ENCODE data around the gene VENTX. TPM values are rescaled to one million over a fixed set of nuclear protein-coding genes. Genes with fewer than 3 reads are reported as not detected.

Gene VENTX
- total and polyA plus RNA-seq, 10 of the 15 experiments (the other 5 are each of a cell fraction or from before 2014, with no cell fraction given): 0.05 TPM; not detected in 9

- intact Hi-C loops (cut with micrococcal nuclease; ENCODE audit: unreplicated experiment): no loop called here
- peak; percentile 5 for ATAC-seq
- peaks cover 33% of the 10 kb centered on the region for H3K4me1 ChIP-seq (ENCODE audit: control insufficient read depth, insufficient read depth, low read length)
Measured at GRCh38 chr10:133276100-133276434, 38.4 kb downstream of the VENTX start.

More at GRCh38 chr10:133276100-133276434, 38.4 kb downstream of the VENTX start:
- peak overlapping the region; percentile 90 for H3K4me2 ChIP-seq (ENCODE audit: control insufficient read depth, insufficient read depth)
- FAIRE-seq: no peak
- no peak for TF ChIP-seq E4F1 (IDR thresholded peaks at IDR 0.05; ENCODE audit: borderline replicate concordance, partially characterized antibody)
- TF ChIP-seq IKZF1 (conservative IDR thresholded peaks at IDR 0.05): 0 out of 2 replicates have a peak, but pooled peaks have one; percentile 21
- no peak for TF ChIP-seq ZNF24 (IDR thresholded peaks at IDR 0.05)
- no peak for TF ChIP-seq CEBPB (IDR thresholded peaks at IDR 0.05; ENCODE audit: borderline replicate concordance in 1 of 2, low read depth in 2 of 2, low read length in 2 of 2)
- no peak for TF ChIP-seq RUNX3 (IDR thresholded peaks at IDR 0.05; ENCODE audit: low read length)
- TF ChIP-seq CTCF (IDR thresholded peaks at IDR 0.05 in 2 of 3, conservative IDR thresholded peaks at IDR 0.05 in 1 of 3; ENCODE audit: control insufficient read depth in 2 of 3, extremely low read depth in 1 of 3, insufficient read depth in 1 of 3, low read depth in 3 of 3, low read length in 3 of 3): no peak
- no peak for TF ChIP-seq FOXK2 (IDR thresholded peaks at IDR 0.05)
- whole genome bisulfite sequencing (ENCODE audit: insufficient coverage, insufficient replicate concordance, low lambda C conversion rate, missing lambda C conversion rate): 2% methylated on average over 6 of the region's 6 CpGs
- peak overlapping the region; percentile 92 for H3K9ac ChIP-seq (ENCODE audit: control insufficient read depth, insufficient read depth, low read length)
- SMC1A ChIA-PET (ENCODE audit: uncharacterized antibody, unreplicated experiment): interaction anchor here (1.0 to 1.5 kb wide), 2 partner anchors 114 to 128 kb away, joined by 4 read pairs; no protein-coding TSS in a partner anchor
- peak overlapping the region; percentile 96 for H3K27ac ChIP-seq (ENCODE audit: control insufficient read depth, insufficient read depth)
- H3K27me3 ChIP-seq (replicated peaks in 1 of 2; ENCODE audit: control insufficient read depth in 2 of 2, insufficient read depth in 2 of 2, low read length in 1 of 2): no peaks in the 10 kb centered on the region
- H4K20me1 ChIP-seq (ENCODE audit: control insufficient read depth, insufficient read depth): no peaks in the 10 kb centered on the region; the same call in 1 of the 2 replicates
- RAD21 ChIA-PET (ENCODE audit: unreplicated experiment): interaction anchor here (1.4 to 2.4 kb wide), 2 partner anchors 15 to 19 kb away, joined by 3 to 9 read pairs; no protein-coding TSS in a partner anchor
- DNase-seq (ENCODE audit: low read depth, low spot score): no peak
- H2AFZ ChIP-seq (ENCODE audit: control insufficient read depth, low read depth, low read length): peak overlapping the region; percentile 48
- CTCF ChIA-PET: interaction anchor here (1.0 to 3.2 kb wide), 5 partner anchors 15 to 130 kb away, joined by 4 to 15 read pairs (median 5); no protein-coding TSS in a partner anchor
- H3K4me3 ChIP-seq: peak overlapping the region; percentile 94
- H3K36me3 ChIP-seq (ENCODE audit: control insufficient read depth in 2 of 2, insufficient read depth in 2 of 2, low read length in 1 of 2): peaks cover 5 to 21% of the 10 kb centered on the region in 2 experiments; a peak in 3 of 4 replicates
- H3K79me2 ChIP-seq (ENCODE audit: control insufficient read depth, insufficient read depth, low read length): peaks cover 23% of the 10 kb centered on the region
- H3K9me3 ChIP-seq (replicated peaks; ENCODE audit: control insufficient read depth, insufficient read depth, low read length): no peaks in the 10 kb centered on the region
- POLR2A ChIA-PET: interaction anchor here (0.6 to 0.9 kb wide), 2 partner anchors 9 to 15 kb away, joined by 3 read pairs; no protein-coding TSS in a partner anchor
- in situ Hi-C loops (cut with MboI): no loop called here
- no TSS peak for BruUV-seq (replicated peaks)
